Stimulated activated CD8-positive, alpha-beta memory T cell treated with anti-CD3 and anti-CD28 coated beads, Interleukin-4, amount 100 ng/mL, for 4 hours (primary cell): ENCODE data around the gene MT4.
"Not testable (repeated sequence)": the region's sequence is repeated elsewhere in the genome, so short reads cannot be mapped to it uniquely, and the experiment has no call there.

ENCODE experiments used
- DNase-seq, 2 donors: peaks; one replicate each; pipeline ENCODE4 v3.0.0-alpha.2; 2020; ENCODE audit warnings: low read depth in 2 of 2, low spot score in 1 of 2

MT4 gene

DNA sequence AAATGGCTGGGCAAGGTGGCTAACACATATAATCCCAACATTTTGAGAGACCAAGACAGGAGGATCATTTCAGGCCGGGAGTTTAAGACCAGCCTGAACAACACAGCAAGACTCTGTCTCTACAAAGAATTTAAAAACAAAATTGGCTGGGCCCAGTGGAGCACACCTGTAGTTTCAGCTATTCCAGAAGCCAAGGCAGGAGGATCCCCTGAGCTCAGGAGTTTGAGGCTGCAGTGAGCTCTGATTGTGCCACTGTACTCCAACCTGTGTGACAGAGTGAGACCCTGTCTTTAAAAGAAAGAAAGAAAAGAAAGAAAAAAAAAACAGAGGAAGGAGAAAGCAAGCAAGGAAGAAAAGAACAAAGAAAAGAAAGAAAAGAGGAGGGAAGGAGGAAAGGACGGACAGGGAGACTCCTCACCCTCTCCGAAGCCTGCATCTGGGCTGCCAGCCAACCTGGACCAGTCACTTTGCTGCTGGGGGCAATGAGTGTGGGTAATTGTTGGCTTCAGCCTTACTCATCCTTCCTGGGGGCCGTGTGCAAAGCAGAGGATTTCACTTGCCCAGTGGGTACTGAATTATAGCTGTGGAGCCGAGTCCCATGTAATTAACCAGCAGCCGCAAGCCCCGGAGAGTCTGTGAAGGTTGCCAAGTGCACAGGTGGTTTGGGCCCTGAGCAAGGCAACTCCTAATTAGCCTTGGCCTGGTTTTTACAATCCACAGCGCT lies 6.7 kb upstream of the MT4 start:
- DNase-seq = no peak

DNA sequence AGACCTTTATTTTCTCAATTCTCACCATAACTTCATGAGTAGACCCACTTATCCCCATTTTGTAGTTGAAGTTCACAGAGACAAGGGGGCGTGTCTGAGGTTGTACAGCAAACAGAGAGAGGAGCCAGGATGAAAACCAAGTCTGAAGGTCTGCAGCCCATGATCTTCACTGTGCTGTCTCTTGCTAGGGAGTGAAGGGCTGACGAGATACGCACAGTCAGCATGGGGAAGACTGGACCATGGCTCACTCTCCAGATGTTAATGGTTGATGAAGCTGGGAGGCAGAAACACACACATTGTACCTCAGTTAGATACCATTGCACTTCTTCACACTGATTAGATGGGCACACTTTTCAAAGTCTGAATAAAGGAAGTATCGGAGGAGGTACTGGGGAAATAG lies 5.8 kb upstream of the MT4 start:
- no peak for DNase-seq

DNA sequence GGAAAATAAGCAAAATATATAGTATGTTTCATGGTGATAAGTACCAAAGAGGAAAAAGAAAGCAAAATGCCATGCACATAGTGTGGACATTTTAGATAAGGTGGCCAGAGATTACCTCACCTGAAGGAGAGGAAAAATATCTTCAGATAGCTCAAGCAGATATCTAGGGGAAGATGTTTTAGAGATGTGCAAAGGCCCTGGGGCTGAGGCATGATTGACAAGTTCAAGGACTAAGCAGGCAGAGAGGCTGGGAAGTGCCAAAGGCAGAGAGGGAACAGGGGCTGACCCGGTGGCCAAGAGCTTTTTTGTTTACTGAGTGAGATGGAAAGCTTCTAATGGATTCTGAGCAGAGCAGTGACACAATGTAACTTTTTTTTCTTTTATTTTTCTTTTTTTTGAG lies 4.4 kb upstream of the MT4 start:
- no peak for DNase-seq

DNA sequence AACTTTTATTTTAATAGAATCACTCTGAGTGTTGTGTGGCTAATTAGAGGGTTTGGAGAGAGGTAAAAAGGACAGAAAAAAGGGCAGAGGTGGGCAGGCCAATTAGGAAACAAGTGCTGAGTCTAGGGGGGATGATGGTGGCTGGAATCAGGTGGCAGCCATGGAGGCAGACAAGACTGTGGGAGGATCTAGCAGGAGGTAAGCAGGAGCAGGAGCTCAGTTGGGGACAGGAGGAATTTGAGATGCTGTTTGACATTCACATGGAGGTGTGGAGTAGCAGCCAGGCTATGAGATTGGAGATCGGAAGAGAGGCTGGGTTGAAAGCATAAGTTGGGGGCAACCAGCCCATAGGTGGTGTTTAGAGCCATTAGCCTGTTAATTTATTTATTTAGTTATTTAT lies 3.7 kb upstream of the MT4 start:
- no peak for DNase-seq

DNA sequence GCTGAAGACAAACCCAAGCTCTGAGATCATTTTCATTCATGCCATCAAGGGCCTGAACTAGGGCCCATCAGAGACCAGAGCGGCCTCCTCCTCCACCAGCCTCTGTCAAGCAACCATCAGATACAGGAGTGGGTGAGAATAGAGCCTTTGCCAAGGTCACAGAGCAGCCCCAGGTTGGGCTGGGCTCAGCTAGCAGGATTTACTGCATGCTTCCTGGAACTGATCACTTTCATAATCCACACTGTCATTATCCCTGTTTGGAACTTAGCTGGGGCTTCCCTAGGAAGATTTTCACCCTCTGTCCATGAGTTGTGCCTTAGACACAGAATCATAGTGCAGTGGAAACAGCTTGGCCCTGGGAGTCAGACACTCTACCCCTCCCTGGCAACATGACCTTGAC lies 5.1 kb downstream of the MT4 start:
- DNase-seq = no peak

DNA sequence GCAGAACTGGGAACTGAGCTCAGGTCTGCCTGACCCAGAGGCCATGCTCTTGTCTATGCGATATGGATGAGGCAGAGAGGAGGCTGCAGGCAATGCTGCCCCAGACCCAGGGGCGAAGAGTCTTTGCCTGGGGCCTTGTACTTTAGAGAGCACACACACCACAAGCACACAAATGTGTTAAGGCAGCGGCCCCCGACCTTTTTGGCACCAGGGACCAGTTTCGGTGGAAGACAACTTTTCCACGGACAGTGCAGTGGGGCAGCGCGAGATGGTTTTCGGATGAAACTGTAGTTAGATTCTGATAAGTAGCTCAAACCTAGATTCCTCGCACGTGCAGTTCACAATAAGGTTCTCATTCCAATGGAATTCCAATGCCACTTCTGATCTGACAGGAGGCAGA lies 6.7 kb downstream of the MT4 start:
- DNase-seq = no peak

DNA sequence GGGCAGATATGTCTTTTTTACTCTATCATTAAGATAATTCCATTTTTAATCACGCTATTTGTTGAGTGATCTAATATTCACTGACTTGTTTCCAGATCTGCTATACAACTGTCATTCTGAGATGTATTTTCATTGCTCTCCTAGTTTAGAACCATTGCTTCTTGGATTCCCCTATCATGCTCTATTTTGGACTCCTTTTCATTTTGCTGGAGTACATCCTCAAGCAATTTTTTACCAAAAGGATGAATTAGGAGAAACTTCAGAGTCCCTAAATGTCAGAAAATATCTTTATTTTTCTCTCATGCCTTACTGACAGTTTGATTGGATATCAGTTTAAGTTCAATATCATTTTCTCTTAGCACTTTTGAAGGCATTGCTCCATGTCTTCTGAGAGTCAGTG lies 9.8 kb downstream of the MT4 start:
- no peak for DNase-seq

DNA sequence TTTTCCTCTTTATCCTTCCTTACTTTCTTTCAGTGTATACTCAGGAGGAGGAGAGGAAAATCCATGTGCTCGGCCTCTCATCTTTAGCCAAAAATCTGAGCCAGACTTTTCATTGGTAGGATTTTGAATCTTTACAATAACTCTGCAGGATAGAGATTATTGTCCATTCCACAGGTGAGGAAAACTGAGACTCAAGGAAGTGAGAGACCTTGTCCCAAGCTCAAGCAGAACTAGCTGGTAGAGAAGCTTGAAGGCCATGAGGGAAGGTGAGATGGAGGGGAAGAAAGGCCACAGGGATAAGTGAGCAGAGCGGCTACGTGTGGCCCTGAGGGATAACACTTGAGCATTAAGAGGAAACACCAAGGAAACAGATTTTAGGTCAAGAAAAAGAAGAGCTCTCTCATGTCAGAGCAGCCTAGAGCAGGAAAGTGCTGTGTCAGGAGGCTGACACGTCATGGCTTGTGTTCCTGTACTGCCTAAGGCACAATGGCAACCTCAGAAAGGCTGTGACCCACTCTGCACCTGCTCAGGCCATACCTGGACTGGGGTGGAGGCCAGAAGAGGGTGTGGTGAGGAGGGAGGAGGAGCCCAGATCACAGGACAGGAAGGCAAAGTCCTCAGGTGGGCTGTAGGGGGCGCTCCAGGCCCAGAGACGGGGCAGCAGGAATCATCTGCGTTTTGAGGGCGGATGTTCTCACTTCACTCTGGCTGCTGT lies 11.9 kb downstream of the MT4 start:
- DNase-seq = peak; percentile 47 to 74

DNA sequence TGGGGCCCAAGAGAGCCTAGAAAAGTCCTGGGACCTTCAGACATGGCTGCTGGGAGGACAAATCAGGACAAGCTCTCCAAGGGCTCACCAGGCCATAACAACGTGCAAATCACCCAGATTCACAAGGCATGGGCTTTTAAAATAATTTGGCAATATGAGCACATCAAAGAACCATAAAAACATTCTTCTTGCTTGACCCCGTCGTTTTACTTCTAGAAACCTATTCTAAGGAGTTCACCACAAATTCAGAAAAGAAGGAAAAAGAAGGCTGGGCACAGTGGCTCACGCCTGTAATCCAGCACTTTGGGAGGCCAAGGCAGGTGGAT lies 12.4 kb downstream of the MT4 start:
- no peak for DNase-seq

DNA sequence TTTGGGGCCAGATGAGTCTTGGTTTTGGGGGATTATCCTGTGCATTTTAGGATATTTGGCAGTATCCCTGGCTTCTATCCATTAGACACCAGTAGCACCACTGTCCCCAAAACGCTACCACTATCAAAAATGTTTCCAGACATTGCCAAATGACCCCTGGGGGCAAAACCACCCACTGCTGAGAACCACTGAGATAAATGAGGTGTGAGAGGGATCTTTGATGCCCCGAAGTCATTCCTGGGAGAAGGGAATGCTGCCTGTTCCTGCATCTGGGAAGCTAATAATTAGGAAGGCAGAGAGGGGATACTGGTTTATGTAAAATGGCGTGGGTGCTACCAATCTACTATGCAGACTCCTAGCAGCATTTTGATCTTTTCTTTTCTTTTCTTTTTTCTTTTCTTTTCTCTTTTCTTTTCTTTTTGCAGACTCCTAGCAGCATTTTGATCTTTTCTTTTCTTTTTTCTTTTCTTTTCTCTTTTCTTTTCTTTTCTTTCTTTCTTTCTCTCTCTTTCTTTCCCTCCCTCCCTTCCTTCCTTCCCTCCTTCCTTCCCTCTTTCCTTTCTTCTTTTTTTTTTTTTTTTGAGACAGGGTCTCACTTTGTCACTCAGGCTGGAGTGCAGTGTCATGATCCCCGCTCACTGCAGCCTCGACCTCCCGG lies 15.6 kb downstream of the MT4 start:
- DNase-seq = no peak

DNA sequence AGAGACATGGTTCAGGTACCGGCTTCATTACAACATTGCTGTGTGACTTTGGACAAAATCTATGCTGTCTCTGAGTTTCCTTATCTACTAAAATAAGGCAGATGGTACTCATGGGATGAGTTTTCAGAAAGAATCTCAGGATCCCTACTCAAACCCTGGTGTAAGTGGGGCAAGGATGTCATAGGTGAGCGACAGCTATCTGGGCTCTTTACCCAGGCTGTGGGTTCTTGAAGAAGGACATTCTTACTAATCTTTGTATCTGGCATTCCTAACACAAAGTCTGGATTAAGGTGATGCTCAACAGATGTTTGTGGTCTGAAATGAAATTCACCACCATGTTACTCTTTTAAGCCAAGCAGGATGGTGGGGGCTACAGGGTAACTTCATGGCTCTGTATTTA lies 18.0 kb downstream of the MT4 start:
- DNase-seq = not testable (repeated sequence)

DNA sequence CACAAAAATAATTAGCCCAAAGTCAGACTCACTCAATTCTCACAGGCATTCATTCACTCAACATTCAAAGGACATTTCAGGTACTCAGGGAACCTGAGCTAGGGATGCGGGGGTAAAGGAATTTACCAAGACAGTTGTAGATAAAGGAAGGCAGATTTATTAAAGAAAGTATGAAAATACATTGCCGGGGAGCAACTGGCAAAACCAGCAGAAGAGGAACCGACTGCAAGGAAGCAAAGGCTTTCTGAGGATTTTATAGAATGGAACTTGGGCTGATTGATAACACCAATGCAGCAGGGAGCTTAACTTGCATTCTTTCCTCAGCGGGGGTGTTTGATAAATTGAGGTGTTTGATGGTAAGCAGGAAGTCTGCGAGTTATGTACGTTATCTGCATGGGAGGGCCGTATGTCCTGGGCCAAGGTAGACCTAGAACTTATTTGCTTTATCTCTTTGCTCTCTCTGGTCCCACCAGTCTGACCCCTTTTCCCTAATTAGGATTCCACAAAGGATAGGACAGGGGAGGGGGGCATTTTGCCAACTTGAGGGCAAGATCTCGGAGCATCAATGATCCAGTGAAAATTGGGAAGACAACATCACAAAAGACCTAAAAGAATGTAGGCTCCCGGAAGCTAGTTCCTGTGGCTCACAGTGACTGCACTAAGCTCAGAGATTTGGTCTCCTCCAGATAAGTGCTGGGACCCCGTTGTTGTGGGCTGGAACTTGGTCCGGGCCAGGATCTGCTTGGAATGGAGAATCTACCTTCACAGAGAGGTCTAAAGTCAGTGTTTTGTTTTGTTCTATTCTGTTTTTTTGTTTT lies 18.7 kb downstream of the MT4 start:
- no peak for DNase-seq

DNA sequence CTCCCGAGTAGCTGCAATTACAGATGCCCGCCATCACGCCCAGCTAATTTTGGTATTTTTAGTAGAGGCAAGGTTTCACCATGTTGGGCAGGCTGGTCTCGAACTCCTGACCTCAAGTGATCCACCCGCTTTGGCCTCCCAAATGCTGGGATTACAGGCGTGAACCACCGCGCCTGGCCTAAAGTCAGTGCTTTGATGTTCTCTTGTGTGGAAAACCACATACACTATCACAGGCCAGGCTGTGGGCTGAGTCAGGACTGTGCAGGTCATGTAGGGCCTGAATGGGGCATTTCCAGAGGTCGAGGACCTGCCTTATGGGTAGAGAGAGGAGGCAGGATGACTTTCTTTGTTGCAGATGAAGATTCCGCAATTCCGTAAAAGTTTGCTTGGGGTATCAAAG lies 19.4 kb downstream of the MT4 start:
- no peak for DNase-seq

DNA sequence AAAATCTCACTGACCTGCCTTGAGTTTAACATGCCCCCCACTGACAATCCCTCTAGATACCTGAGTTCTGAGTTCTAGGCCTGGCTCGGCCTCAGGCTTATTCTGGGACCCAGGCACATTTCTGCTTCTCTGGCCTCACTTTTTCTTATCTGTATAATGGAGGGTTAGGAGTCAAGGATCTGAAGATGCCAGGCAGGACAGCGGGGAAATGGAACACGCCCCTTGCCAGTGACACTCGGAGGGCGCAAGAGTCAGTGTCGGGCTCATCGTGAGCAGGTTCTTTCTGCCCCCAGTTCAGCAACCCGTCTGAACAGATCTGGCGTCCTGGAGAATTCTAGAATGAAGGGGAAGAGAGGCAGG lies 23.9 kb downstream of the MT4 start:
- DNase-seq = no peak

DNA sequence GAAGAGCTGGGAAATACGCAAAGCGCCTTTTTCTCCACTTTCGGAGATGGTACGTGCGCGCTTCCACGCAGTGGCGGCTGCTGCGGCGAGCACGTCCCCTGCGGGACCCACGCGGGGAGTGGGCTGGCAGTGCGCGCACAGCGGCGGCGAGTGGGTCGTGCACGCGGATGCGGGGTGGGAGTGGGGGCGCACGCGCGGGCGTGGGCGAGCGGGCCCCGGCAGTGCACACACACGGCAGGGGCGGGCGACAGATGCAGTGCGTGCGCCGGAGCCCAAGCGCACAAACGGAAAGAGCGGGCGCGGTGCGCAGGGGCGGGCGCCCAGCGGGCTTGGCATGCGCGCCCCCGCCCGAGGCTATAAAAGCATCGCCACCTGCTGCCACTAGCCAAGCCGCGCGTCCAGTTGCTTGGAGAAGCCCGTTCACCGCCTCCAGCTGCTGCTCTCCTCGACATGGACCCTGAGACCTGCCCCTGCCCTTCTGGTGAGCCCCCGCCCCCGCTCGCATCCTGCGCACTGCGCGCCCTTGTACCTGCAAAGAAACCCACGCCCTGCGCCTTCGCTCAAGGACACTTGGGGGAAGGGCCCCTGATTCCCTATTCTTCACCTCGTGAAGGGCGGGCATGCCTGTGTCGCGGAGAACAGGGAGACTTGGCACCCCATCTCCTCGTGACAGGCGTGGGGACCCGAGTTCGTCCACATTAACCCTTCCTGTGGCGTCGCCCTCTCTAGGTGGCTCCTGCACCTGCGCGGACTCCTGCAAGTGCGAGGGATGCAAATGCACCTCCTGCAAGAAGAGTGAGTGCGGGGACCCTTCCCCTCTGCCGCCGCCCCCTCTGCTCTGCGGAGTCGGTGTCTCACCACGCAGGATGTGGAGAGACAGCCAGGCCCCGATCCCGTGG lies 24.5 kb downstream of the MT4 start, which contains the start of gene MT3:
MT3 (plus strand) TSS at position 388 of the 899 bp plus-strand sequence; CDS start at position 451, 63 bp downstream.
- no peak for DNase-seq

DNA sequence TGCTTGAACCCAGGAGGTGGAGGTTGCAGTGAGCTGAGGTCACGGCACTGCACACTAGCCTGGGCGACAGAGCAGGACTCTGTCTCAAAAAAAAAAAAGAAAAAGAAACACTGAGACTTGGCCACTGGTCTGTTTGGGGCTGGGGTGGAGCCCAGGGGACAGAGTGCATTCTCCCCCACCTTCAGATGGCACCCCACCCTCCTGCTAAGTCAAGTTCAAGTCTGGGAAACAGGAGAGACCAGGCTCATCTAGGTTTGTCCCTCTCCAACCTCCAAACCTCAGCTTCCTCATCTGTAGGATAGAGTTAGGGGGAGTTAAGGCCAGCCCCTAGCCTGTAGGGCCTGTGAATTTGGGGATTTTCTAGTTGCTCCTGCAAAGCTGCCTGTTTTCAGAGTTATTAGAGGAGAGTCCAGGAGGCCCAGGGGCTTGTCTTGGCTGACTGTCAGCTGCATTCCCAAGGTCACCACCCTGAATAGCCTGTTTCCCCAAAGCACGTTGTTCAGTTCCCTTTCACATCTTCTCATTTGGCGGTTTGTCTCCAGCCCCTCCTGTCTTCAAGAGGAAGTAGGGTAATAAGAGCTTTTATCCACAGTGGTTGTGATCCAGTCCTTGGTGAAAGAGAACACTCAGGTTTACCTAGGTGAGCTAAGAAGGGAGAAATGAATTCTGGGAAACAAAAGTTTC lies 26.6 kb downstream of the MT4 start:
- no peak for DNase-seq

DNA sequence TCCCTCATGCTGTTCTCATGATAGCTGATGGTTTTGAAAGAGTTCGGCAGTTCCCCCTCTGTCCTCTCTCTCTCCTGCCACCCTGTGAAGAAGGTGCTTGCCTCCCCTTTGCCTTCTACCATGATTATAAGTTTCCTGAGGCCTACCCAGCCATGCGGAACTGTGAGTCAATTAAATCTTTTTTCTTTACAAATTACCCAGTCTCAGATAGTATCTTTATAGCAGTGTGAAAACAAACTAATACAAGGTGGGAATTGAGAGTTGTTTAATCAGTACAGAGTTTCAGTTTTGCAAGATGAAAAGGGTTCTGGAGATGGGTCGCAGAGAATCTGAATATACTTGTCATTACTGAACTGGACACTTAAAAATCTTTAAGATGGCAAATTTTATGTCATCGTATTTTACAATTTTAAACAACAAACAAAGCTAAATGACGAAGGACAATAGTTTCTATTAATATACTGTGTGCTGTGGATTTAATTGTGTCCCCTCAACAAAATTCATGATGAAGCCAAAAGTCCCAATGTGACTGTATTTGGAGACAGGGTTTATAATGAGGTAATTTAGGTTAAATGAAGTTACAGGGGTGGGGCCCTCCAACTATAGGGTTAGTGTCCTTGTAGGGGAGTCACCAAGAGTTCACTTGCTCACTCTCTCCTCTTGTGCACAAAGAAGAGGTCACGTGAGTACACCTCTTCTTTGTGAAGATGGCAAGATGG lies 28.9 kb downstream of the MT4 start:
- DNase-seq = no peak

DNA sequence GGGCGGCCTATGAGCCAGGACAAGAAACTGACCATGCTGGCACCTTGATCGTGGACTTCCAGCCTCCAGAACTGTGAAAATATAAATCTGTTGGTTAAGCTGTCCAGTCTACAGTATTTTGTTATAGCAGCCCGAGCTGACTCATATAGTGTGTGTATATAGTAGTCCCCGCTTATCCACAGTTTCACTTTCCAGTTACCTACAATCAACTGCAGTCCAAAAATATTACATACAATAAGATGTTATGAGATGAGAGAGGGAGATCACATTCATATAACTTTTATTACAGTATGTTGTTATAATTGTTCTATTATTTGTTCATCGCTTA lies 29.4 kb downstream of the MT4 start:
- no peak for DNase-seq

DNA sequence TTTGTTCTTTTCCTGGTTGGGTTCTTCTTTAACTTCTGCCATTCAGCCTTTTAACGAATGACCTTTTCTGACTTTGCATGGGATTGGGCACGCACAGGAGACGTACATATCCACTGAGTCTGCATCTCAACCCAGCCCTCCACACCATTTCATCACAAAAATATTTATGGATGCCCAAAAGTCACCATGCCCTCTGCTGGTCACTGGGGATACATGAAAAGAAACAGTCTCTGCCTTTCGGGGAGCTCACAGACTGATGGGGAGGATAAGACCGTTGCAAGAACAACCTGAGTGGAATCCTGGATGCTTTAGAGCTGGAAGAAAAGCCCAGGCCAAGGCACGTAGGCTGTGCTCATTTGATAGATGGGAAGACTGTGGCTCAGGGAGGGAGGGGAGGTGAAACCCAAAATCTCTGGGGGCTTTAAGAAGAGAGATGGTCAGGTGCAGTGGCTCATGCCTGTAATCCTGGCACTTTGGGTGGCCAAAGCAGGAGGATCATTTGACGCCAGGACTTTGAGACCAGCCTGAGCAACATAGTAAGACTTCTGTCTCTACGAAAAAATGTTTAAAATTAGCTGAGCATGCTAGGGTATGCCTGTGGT lies 35.6 kb downstream of the MT4 start:
- DNase-seq = no peak
